Keratinocyte (primary cell): ENCODE measurements around the gene PDE6G.

ENCODE experiments used
- CTCF ChIP-seq, 3 experiments: IDR thresholded peaks in 1 of 3; conservative IDR thresholded peaks in 1 of 3; optimal IDR thresholded peaks in 1 of 3; 2 replicates in 2 of 3; 3 replicates in 1 of 3; pipeline versions ENCODE3 to v1.5.1; 2011; ENCODE audit warnings: low read length in 3 of 3, mild to moderate bottlenecking in 3 of 3, moderate library complexity in 2 of 3, control low read depth in 1 of 3, inconsistent platforms in 1 of 3; ENCODE audit not compliant: insufficient read depth in 2 of 3; ENCODE audit errors: extremely low read depth in 1 of 3
- EZH2 ChIP-seq: IDR thresholded peaks from one replicate; pipeline ENCODE4 v1.6.1; 2012; ENCODE audit warnings: inconsistent platforms, mild to moderate bottlenecking, low read length, moderate library complexity

DNA sequence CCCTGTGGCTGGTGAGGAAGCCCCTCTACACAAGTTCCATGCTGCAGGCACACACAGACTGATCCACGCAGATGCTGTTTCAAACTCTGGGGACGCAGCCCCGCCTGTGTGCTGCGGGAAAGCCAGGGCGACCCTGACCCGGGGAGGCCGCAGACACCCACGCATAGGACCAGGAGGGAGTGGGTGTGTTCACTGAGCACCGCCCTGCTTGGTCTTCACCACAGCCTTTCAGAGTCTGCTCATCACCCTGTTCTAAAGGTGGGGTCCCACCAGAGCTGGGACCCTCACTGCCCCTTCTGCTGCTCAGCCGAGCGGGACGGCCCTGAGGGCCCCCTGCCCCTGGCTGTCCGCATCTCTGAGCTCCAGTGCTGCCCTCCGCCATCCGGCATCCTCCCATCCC lies 11.8 kb downstream of the PDE6G start:
- TF ChIP-seq EZH2 = no peak
- TF ChIP-seq CTCF (optimal IDR thresholded peaks at IDR 0.05 in 1 of 3, IDR thresholded peaks at IDR 0.05 in 1 of 3, conservative IDR thresholded peaks at IDR 0.05 in 1 of 3; ENCODE audit: extremely low read depth in 1 of 3, insufficient read depth in 2 of 3, low read length in 3 of 3) = no peak
